HG03521 (cell line): ENCODE results near the gene TMEM151B.

Source experiments
- ATAC-seq: cut with Tn5 transposase; IDR thresholded peaks from one replicate; pipeline ENCODE4 v1.9.1; 2021; ENCODE audit warnings: mild to moderate bottlenecking, moderate library complexity; ENCODE audit not compliant: unreplicated experiment

The TMEM151B gene

DNA sequence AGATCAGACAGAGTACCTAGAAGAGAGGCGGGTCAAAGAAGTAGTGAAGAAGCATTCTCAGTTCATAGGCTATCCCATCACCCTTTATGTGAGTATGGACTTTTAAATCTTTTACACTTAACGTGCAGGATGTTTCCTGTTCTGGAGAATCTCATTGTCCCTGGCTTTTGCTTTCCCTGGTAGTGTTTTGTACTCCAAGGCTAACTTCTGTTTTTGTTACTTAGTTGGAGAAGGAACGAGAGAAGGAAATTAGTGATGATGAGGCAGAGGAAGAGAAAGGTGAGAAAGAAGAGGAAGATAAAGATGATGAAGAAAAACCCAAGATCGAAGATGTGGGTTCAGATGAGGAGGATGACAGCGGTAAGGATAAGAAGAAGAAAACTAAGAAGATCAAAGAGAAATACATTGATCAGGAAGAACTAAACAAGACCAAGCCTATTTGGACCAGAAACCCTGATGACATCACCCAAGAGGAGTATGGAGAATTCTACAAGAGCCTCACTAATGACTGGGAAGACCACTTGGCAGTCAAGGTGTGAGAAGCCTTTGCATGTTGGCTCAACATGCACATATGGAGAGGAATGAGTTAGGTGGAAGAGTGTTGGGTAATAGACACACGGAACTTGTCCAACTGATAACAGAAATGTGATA lies 20.1 kb upstream of the TMEM151B start:
- ATAC-seq, result no peak

DNA sequence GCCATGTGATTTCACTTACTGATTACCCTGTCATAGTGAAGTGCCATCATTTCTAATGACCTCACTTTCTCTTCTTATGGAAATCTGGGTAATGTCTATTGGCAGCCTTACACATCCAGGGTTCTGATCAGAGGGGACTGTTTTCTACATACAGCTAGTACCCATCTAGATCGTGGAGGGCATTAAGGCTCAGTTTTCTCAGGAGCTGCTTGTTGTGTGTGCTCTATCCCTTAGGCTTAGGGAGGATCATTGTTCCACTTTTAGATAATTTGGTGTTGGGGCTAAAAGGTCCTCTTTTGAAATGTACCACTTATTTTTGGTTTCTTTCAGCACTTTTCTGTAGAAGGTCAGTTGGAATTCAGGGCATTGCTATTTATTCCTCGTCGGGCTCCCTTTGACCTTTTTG lies 19.5 kb upstream of the TMEM151B start:
- no peak for ATAC-seq

DNA sequence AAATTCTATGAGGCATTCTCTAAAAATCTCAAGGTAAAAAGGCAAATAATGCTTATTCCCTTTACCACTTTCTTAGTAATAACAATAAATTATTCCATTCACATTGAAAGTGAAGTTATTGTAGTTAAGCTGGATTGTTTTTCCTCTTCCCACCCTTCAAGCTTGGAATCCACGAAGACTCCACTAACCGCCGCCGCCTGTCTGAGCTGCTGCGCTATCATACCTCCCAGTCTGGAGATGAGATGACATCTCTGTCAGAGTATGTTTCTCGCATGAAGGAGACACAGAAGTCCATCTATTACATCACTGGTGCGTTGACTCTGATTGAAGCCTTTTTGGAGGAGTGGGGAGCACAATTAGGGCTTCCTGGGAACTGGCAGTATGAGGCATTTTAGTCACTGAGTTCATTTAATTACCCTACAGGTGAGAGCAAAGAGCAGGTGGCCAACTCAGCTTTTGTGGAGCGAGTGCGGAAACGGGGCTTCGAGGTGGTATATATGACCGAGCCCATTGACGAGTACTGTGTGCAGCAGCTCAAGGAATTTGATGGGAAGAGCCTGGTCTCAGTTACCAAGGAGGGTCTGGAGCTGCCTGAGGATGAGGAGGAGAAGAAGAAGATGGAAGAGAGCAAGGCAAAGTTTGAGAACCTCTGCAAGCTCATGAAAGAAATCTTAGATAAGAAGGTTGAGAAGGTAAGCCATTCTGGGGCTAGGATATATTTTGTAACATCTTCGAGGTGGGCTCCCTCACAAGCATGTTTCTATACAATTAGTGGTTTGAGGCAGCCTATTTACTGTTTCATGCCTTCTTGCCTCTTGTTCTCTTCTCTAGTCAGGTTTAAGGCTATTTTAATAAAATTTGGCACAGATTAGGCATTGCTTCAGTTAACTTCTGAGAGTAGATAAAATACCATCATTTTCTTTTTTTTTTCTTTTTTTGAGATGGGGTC lies 18.4 kb upstream of the TMEM151B start:
- no peak for ATAC-seq

DNA sequence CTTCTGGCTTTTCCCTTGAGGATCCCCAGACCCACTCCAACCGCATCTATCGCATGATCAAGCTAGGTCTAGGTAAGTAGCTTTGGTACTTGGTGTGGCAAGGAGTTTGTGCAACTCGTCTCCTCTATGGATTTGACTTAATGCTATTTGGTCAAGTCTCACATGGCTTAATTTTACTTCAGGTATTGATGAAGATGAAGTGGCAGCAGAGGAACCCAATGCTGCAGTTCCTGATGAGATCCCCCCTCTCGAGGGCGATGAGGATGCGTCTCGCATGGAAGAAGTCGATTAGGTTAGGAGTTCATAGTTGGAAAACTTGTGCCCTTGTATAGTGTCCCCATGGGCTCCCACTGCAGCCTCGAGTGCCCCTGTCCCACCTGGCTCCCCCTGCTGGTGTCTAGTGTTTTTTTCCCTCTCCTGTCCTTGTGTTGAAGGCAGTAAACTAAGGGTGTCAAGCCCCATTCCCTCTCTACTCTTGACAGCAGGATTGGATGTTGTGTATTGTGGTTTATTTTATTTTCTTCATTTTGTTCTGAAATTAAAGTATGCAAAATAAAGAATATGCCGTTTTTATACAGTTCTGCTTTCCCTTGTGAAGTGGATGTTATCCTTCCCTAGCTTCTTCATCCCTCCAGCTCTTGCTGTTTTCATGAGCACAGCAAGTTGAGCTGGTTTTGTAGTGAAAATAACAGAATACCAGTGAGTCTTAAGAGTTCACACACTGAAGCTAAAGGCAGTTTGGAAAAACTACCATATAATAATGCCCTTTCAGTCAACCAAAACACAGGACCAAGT lies 16.7 kb upstream of the TMEM151B start:
- ATAC-seq, result no peak

DNA sequence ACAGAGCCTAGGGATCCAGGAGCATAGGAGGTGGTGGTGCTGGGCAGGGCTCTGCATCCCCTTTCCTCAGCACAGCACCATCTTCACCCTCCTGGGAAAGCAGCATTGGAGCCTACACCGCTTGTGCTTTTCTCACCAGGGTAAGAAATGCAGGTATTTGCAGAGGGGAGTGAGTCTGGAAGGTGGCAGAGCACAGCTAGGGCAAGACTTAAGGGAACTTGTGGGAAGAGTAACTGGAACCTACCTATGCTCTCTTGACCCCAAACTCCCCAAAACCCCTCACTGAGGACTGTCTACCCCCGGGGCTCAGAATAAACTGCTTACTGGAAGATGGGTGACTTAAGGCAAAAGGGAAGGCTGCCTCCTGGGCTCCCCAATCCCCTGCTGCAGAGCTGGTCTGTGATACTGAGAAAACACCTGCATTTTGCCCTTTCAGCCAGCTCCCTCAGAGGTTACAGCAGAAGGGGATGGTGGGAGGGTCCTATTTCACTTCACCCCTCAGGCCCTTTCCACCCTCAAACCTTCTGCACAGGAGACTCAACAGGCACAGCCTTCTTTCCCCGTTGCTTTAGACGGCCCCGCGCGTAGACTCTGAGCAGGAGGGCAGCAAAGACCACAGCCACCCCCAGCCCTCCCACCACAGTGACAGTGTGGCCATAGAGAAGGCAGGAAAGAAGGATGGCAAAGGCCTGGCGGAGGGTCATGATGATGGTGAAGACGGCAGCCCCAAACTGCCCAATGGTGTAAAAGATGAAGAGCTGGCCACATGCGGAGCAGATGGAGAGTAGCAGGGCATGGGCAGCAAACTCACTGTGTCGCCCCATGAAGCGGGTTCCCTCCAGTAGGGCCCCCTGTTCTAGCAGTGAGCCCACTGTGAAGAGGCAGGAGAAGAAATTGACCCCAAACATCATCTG lies 15.8 kb upstream of the TMEM151B start:
- no peak for ATAC-seq

DNA sequence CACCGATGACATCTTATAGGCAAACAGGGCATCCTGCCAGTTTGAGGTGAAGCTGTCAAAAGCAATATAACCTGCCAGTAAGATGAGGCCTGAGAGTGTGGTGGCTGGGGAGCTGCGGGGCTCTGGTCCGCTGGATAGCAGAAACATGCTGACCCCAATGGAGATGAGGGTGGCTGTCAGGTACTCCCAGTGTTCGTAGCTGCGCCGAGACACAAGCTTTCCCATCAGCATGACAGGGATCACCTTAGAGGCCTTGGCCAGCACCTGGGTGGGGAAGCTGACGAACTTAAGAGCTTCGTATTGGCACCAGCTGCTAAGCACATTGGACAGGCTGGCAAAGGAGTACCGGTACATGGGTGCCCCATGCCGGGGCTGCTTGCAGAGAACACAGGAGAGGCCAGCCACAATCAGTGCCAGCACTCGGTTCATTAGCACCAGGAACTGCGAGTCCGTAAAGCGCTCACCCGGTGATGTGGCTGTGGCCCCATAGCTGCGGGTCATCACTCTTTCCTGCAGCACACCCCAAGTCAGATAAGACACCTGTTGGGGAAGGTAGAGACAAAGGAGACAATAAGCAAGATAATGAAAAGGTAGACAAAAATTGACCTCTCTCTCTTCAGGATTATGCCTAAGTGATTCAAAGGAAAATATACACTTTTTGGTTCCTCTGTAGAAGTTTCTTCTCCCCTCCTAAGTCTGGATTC lies 15.0 kb upstream of the TMEM151B start:
- ATAC-seq, result no peak

DNA sequence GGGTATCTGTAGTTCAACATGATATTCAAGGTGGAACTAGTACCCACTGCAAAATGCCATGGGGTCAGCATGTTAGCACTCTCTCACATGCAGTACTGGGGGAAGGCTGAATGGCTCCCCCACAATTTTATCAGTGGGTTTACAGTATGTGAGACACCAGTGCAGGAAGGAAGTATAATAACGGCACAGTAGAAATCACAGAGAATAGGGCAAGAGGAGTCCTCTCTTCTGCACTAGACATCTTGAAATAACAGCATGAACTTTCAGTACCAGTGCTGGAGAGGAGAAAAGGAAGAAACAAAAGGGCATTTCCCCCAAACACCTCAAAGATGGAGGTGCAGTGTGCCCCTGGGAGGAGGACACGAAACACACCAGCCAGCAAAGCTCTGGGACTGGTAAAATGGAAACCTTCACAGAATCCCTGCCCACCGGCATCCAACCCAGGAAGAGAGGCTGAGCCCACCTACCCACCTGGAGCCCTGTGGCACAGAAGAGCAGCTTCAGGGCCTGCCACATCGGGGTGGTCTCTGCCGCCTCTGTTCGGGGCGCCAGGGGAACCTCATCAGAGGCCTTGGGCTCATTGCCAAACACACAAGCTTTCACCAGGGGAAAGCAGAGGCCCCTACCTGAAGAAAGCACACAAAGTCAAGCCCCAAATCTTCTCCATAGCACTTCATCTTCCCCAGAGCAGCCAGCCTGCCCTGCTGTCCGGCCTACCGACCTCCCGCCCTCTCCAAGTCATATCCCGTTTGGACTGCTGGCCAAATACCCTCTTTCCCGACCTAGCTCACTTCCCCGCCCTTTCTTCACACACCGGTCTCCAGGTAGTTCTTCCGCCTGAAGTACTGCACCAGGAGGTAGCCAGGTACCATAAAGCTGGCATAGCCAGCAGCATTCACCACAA lies 14.1 kb upstream of the TMEM151B start:
- no peak for ATAC-seq

DNA sequence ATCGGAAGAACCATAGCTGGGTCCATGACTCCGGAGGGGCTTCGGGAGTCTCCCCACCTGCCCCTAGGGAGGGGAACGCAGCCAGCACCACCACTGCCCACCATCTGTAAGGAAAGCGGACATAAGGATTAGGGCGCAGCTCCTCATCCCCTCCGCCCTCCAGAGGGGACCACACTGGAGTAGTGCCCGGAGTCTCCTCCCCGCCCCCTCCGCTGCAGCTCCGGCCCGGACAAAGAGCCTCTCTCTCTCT lies 13.6 kb upstream of the TMEM151B start:
- no peak for ATAC-seq

DNA sequence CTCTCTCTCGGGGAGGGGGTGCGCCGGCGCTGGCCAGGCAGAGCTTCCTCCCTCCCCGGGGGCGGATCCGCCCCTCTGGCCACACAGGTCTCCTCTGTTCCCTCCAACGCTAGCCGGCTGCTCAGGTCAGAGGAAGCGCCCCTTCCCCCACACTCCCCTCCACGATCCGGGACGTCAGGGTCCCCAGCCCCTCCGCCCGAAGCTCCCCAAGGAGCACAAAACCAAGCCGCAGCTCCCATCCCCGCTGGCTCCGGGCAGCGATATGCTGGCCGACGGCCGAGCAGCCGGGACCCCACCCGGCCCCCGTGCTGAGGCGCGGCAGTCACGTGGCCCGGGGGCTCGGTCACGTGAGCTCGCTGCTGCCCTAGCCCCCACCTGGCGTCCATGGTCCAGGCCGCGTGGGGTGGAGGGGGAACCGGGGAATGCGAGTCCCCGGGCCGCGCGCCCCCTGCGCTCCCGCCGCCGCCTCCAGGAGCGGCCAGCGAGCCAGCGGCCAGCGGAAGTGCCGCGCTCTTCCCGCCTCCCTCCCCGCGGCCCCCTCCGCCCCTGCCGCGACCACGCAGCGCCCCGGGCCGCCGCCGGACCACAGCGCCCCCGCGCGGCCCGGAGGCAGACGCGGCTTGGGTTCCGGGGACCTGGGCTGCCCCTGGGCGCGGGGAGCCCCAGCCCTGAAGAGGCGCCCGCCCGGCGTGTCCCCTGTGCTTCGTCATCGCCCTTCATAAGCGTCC lies 13.1 kb upstream of the TMEM151B start, which contains the start of gene SLC35B2:
SLC35B2 (minus strand) TSS at position 504 of the 728 bp plus-strand sequence; CDS start at position 386, 118 bp downstream.
- peak; percentile 50 for ATAC-seq

DNA sequence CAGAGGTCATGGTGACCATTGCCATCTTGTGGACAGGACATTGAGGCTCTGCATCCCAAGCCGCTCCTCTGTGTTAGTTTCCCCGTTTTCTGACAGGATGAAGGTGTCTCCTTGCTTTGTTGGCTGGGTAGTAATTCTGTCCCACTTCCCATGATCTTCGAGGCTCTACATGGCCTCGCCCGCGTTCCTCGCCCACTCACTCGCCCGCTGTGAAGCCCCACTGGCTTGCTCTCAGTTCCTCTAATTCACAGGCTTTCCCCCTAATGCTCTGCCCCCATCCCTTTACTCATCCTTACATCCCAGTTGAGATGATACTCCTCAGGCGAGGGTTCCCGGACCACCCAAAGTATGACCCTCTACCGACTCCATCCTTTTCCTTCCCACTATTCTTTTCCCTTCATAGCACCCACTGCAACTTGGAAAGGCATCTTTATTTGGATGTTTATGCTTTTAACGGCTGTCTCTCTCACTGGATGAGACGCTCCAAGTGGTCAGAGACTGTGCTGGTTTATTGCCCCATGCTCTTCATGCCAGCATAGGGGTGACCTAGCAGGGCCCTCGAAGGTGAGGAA lies 12.4 kb upstream of the TMEM151B start:
- ATAC-seq, result no peak

DNA sequence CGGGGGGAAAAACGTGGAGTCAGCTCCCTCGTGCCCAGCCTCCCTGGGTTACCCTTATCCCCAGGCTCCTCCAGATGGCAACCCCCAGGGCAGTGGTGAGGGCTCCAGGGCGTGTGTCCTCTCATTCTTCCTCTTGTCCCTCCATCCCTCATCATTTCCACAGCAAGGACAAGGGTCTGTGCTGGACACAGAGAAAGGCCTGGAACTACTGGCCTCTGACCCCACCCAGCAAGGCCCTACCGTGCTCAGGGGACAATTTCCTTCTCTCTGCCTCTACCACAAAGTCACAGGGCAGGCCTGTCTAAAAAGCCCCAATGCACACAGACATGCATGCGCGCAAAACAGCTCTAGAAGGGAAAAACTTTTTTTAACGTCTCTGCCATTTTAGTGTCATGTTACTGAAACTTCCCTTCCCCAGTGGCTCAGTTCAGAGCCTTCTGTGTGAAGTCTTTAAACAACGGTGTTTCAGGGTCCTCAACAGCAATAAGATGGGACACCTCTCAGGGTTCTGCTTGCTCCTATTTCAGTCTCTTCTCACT lies 11.9 kb upstream of the TMEM151B start:
- no peak for ATAC-seq

DNA sequence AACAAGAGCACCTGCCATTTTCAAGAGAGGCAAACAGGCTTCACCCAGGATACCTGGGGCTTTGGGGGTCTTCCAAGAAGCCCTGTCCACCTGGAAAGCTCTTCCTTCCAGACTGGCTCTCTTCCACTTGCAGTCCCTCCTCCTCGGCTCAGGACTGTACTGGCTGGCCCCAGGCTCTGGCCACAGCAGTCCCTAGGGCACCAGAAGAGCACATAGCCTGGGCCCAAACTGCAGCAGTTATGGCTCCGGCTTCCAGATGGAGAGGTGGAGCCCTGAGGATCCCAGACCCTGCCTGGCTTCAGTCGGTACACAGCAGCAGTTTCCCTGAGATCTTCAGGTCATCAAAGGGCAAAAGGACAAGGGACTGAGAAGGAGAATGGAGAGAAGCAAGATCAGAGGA lies 11.3 kb upstream of the TMEM151B start:
- no peak for ATAC-seq

DNA sequence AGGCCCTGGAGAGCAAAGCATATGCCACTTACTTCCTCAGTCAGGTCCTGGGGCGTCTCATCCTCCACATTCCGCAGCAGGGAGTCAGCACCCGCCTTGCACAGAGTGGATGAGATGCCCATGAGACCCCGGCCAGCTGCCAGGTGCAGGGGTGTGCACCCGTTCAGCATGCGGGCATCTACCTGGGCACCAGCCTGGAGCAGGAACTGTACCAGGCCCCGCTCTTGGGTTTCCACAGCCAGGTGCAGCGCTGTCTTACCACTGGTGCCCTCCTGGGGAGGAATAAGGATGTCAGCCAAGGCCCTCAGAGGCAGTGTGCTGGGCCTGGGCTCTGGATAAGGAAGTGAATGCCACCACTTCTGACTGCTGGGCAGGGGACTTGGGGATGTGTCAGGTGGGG lies 10.2 kb upstream of the TMEM151B start:
- no peak for ATAC-seq

DNA sequence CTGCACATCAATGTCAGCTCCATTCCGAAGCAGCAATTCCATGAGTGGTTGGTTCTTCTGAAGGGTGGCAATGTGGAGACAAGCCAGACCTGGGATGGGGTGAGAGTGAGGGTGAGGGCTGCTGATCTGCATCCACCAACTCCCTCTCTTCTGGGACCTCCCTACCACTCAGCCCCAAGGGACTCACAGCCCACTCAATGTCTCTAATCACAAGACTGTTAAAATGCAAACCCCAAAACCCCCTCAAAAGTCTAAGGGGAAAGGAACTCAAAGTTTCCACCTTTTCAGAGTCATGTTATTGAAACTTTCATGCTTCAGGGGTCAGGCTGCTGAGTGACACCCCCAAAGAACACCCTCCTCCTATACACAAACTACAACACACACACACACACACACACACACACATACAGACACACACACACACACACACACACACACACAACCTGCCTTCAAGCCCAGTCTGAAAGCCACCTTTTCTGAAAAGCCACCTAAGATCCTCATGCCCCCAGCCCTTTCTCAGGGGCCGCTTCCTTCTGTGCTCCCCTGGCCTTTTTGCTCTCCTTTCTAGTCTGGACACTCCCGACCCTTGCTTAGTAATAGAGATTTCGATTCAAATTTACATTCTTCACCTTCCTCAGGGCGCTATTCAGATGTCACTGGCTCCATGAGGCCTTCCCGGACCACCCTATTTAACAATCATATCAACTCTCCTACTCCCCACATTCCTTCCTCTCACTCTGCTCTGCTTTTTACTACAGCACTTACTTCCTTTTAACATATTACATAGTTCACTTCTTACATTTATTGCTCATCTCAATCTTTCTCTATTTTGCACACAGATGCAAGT lies 9.6 kb upstream of the TMEM151B start:
- no peak for ATAC-seq

DNA sequence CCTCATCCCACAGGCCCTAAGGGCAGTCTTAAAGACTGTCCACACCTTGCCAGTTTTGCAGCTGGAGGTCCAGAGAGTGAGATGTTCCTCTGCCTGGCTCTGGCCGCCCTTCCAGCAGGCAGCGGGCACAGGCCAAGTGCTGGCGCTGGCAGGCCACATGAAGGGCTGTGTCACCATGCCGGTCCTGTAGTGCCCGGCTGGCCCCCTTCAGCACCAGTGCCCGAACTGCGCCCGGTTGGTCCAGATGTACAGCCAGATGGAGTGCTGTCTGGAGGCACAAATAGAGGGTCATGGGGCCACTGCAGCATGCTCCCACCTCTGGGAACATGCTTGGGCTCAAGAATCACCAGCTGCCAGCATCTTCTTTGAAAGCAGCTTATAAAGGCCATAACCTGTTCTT lies 8.7 kb upstream of the TMEM151B start:
- no peak for ATAC-seq

DNA sequence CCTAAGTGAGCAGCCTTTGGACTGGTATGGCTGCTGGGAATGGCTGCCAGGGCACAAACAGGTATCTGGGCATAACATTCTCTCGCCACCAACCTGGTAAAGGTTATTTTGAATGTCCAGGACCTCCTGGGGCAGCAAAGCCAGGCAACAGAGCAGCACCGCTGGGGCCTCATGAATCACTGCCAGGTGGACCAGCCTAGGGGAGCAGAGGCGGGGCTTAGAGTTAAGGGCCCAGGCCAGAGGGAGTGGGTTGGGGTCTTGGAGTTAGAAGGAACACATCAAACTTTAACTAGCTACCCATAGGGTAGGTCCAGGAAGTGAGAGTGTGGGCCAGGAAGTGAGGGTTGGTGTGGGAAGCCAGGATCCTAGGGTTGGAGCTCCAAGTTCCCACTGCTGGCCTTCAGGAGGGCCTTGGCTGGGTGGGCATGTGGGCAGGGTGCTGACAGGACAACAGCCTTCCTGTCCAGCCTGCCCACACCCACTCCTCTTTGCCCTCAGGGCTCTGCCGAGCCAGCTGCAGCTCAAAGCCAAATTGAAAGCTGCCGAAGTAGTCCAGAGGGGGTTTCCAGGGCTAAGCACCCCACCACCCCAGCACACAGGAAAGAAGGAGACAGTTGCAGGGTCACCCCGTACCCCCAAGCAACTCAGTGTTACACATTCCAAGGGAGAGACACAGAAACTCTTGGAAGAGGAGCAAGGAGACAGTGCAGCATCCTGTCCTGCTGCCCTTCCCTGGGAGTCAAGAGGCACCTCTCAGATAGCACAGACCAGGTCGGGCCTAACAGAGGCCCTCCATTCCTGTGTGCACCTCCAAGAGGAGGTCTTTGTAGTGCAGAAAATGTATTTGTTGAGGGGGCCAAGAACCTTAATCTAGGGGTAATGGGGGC lies 7.5 kb upstream of the TMEM151B start:
- ATAC-seq, result no peak
